ENCODE measurements around the gene RELN. TPM values are rescaled to one million over a fixed set of nuclear protein-coding genes. Genes with fewer than 3 reads are reported as not detected.

RELN gene
- total and polyA plus RNA-seq, 5 donors, result 1.1 to 4.1 (median 1.4) TPM

GRCh38 chr7:104017001-104017400 is 27.5 kb upstream of the RELN start:
- DNase-seq (no peak), ATAC-seq (no peak)
- intact Hi-C loops (cut with DNase I), result loop anchor here in 1 of 4 donors (10.0 kb wide), 1 partner anchor 62 kb away; no protein-coding TSS in a partner anchor
- no peaks in the 10 kb centered on the region for H3K27me3 ChIP-seq (ENCODE audit: control insufficient read depth, insufficient read depth)
- no peaks in the 10 kb centered on the region for H3K9me3 ChIP-seq (ENCODE audit: control insufficient read depth, low read length)
- WGBS, result 33% methylated on average over 2 of the region's 2 CpGs
- no peaks in the 10 kb centered on the region for H3K4me1 ChIP-seq (ENCODE audit: control insufficient read depth, insufficient read depth, low read length)
- no peak overlapping the region for H3K4me3 ChIP-seq (ENCODE audit: low read length)
- H3K27ac ChIP-seq (ENCODE audit: low read length), result no peak overlapping the region

- ATAC-seq (no peak), DNase-seq (no peak)
- no peak overlapping the region for H3K27ac ChIP-seq (ENCODE audit: low read length)
- H3K27me3 ChIP-seq (ENCODE audit: control insufficient read depth, insufficient read depth), result no peaks in the 10 kb centered on the region
- WGBS, result 1% methylated on average over 1 of the region's 1 CpG
- intact Hi-C loops (cut with DNase I), result loop anchor here in 1 of 4 donors (10.0 kb wide), 1 partner anchor 58 kb away; no protein-coding TSS in a partner anchor
- no peak overlapping the region for H3K4me3 ChIP-seq (ENCODE audit: low read length)
- no peaks in the 10 kb centered on the region for H3K9me3 ChIP-seq (ENCODE audit: control insufficient read depth, low read length)
- no peaks in the 10 kb centered on the region for H3K4me1 ChIP-seq (ENCODE audit: control insufficient read depth, insufficient read depth, low read length)
Measured at GRCh38 chr7:104012835-104013234, 23.4 kb upstream of the RELN start.

DNA sequence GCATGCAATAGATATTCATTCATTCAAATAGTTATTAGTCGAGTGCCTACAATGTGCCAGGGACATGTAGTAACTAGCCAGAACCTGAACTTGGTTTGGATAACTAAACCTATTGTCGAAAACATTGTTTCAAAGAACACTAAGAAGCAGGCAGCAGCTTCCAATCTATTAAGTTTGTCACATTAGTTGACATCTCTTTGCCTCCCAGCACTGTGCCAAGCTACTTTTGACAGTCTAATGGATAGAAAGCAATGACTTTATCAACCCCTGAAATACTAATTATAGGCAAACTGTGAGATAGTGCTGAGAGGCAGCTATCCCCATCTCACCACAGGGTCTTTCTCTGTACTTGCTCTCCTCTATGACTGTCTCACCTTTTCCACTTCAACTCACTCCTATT is 22.4 kb upstream of the RELN start:
- 55% methylated on average over 2 of the region's 2 CpGs for WGBS
- ATAC-seq, result no peak

GRCh38 chr7:104010052-104010909 is 20.8 kb upstream of the RELN start:
- Histone ChIP-seq H3K4me1 (ENCODE audit: control insufficient read depth, insufficient read depth, low read length) (no peaks in the 10 kb centered on the region), H3K27ac (ENCODE audit: low read length) (no peak overlapping the region), H3K4me3 (ENCODE audit: low read length) (no peak overlapping the region), H3K27me3 (ENCODE audit: control insufficient read depth, insufficient read depth) (no peaks in the 10 kb centered on the region), H3K9me3 (ENCODE audit: control insufficient read depth, low read length) (no peaks in the 10 kb centered on the region)
- ATAC-seq, result no peak
- WGBS, result 54% methylated on average over 5 of the region's 5 CpGs
- intact Hi-C loops (cut with DNase I), result loop anchor here in 1 of 4 donors (10.0 kb wide), 1 partner anchor 55 kb away; no protein-coding TSS in a partner anchor
- DNase-seq, result no peak

More for the DNA sequence above, 22.4 kb upstream of the RELN start:
- no peak overlapping the region for H3K4me3 ChIP-seq (ENCODE audit: low read length)
- H3K4me1 ChIP-seq (ENCODE audit: control insufficient read depth, insufficient read depth, low read length), result no peaks in the 10 kb centered on the region
- no peak for DNase-seq
- no peaks in the 10 kb centered on the region for H3K27me3 ChIP-seq (ENCODE audit: control insufficient read depth, insufficient read depth)
- intact Hi-C loops (cut with DNase I), result loop anchor here in 1 of 4 donors (10.0 kb wide), 1 partner anchor 57 kb away; no protein-coding TSS in a partner anchor
- no peaks in the 10 kb centered on the region for H3K9me3 ChIP-seq (ENCODE audit: control insufficient read depth, low read length)
- H3K27ac ChIP-seq (ENCODE audit: low read length), result no peak overlapping the region

GRCh38 chr7:104008107-104008506 is 18.6 kb upstream of the RELN start:
- DNase-seq, result no peak
- no peaks in the 10 kb centered on the region for H3K9me3 ChIP-seq (ENCODE audit: control insufficient read depth, low read length)
- H3K4me3 ChIP-seq (ENCODE audit: low read length), result no peak overlapping the region
- no peaks in the 10 kb centered on the region for H3K27me3 ChIP-seq (ENCODE audit: control insufficient read depth, insufficient read depth)
- no peak for ATAC-seq
- intact Hi-C loops (cut with DNase I), result no loop called here
- no peaks in the 10 kb centered on the region for H3K4me1 ChIP-seq (ENCODE audit: control insufficient read depth, insufficient read depth, low read length)
- 83% methylated on average over 4 of the region's 4 CpGs for WGBS
- H3K27ac ChIP-seq (ENCODE audit: low read length), result no peak overlapping the region

DNA sequence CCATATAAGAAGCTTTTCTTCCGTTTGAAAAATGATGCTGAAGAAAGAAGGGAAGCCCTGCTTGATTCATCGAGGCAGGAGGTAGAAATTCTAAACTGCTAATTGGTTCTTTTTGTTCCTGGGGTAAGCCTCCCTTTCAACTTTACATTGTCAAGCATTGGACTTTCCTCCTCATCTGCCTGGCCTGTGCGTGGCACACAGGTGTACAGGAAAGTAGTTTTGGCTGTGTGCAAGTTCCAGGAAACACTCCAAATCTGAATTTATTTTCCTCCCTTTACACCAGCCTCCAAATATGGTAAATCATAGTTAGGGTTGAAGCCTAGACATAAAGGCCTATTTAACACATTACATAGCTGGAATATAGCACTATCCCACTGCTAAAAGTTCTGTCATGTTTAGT is 18.2 kb upstream of the RELN start:
- H3K4me3 ChIP-seq (ENCODE audit: low read length), result no peak overlapping the region
- H3K27ac ChIP-seq (ENCODE audit: low read length), result no peak overlapping the region
- WGBS, result 51% methylated on average over 3 of the region's 3 CpGs
- intact Hi-C loops (cut with DNase I), result no loop called here
- ATAC-seq (no peak), DNase-seq (no peak)
- no peaks in the 10 kb centered on the region for H3K9me3 ChIP-seq (ENCODE audit: control insufficient read depth, low read length)
- no peaks in the 10 kb centered on the region for H3K27me3 ChIP-seq (ENCODE audit: control insufficient read depth, insufficient read depth)
- H3K4me1 ChIP-seq (ENCODE audit: control insufficient read depth, insufficient read depth, low read length), result no peaks in the 10 kb centered on the region

DNA sequence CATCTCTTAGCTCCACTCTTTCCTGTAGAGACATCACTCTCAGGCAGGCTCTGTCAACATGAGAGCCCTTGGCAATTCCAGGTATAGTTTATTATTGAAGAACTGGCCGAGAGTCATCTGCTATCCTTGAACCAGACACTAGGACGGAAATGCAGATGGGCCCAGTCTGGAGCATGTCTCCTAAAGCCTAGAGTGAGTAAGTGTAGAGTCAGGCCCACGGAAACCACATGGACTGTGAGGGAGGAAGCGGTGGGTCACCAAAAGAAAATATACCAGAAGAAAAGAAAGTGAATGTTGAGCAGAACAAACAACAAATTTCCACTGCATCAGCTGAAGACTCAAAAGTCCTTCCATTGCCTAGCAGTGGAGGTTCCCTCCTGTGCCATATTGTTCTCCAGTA is 15.7 kb upstream of the RELN start:
- H3K9me3 ChIP-seq (ENCODE audit: control insufficient read depth, low read length), result no peaks in the 10 kb centered on the region
- no peak for ATAC-seq
- no peaks in the 10 kb centered on the region for H3K4me1 ChIP-seq (ENCODE audit: control insufficient read depth, insufficient read depth, low read length)
- no peaks in the 10 kb centered on the region for H3K27me3 ChIP-seq (ENCODE audit: control insufficient read depth, insufficient read depth)
- 83% methylated on average over 4 of the region's 4 CpGs for WGBS
- DNase-seq, result no peak
- H3K27ac ChIP-seq (ENCODE audit: low read length), result no peak overlapping the region
- no peak overlapping the region for H3K4me3 ChIP-seq (ENCODE audit: low read length)
- intact Hi-C loops (cut with DNase I), result no loop called here

DNA sequence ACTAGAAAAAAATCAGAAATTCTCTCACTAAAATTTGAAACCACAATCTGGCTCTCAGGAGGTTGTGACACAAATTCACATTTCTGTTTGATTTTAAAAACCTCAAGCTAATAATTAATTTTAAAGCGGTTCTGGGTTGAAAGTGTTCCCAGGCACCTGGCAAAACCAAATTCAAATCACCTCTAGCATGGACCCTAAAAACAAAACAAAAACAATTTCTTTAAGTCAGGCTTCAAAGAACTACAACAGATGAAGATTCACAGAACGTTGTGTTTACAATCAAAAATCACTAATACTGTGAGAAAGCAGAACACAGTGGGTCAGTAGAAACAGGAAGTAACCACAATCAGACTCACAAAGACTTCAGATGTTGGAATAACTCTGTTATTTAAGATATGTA is 7.2 kb upstream of the RELN start:
- peaks cover 7% of the 10 kb centered on the region for H3K27me3 ChIP-seq (ENCODE audit: control insufficient read depth, insufficient read depth)
- intact Hi-C loops (cut with DNase I), result no loop called here
- H3K27ac ChIP-seq (ENCODE audit: low read length), result no peak overlapping the region
- ATAC-seq (no peak), DNase-seq (no peak)
- H3K4me3 ChIP-seq (ENCODE audit: low read length), result no peak overlapping the region
- WGBS, result 66% methylated on average over 2 of the region's 2 CpGs
- no peaks in the 10 kb centered on the region for H3K9me3 ChIP-seq (ENCODE audit: control insufficient read depth, low read length)
- no peaks in the 10 kb centered on the region for H3K4me1 ChIP-seq (ENCODE audit: control insufficient read depth, insufficient read depth, low read length)

- H3K27me3 ChIP-seq (ENCODE audit: control insufficient read depth, insufficient read depth), result peaks cover 9% of the 10 kb centered on the region
Measured at GRCh38 chr7:103996017-103996551, 6.6 kb upstream of the RELN start.

GRCh38 chr7:103995554-103995953 is 6.1 kb upstream of the RELN start:
- Histone ChIP-seq H3K4me3 (ENCODE audit: low read length) (no peak overlapping the region), H3K4me1 (ENCODE audit: control insufficient read depth, insufficient read depth, low read length) (no peaks in the 10 kb centered on the region), H3K27me3 (ENCODE audit: control insufficient read depth, insufficient read depth) (peaks cover 9% of the 10 kb centered on the region), H3K27ac (ENCODE audit: low read length) (no peak overlapping the region), H3K9me3 (ENCODE audit: control insufficient read depth, low read length) (no peaks in the 10 kb centered on the region)
- ATAC-seq (no peak), DNase-seq (no peak)
- intact Hi-C loops (cut with DNase I), result no loop called here

More at GRCh38 chr7:103996017-103996551, 6.6 kb upstream of the RELN start:
- DNase-seq (no peak), ATAC-seq (no peak)
- no peaks in the 10 kb centered on the region for H3K9me3 ChIP-seq (ENCODE audit: control insufficient read depth, low read length)
- no peak overlapping the region for H3K4me3 ChIP-seq (ENCODE audit: low read length)
- intact Hi-C loops (cut with DNase I), result no loop called here
- no peak overlapping the region for H3K27ac ChIP-seq (ENCODE audit: low read length)
- WGBS, result 52% methylated on average over 4 of the region's 4 CpGs
- H3K4me1 ChIP-seq (ENCODE audit: control insufficient read depth, insufficient read depth, low read length), result no peaks in the 10 kb centered on the region

GRCh38 chr7:103993551-103993950 is 4.1 kb upstream of the RELN start:
- Histone ChIP-seq H3K9me3 (ENCODE audit: control insufficient read depth, low read length) (no peaks in the 10 kb centered on the region), H3K27me3 (ENCODE audit: control insufficient read depth, insufficient read depth) (peaks cover 9% of the 10 kb centered on the region), H3K4me3 (ENCODE audit: low read length) (no peak overlapping the region), H3K4me1 (ENCODE audit: control insufficient read depth, insufficient read depth, low read length) (no peaks in the 10 kb centered on the region), H3K27ac (ENCODE audit: low read length) (no peak overlapping the region)
- DNase-seq (no peak), ATAC-seq (no peak)
- intact Hi-C loops (cut with DNase I), result no loop called here
- WGBS, result 94% methylated on average over 1 of the region's 1 CpG
